HL-60 (cell line): ENCODE results near the gene SLC25A53.

ENCODE experiments used
- DNase-seq, 2 experiments: peaks; one replicate each; pipeline ENCODE4 v3.0.0-alpha.2; 2010 to 2020; ENCODE audit warnings: low read depth in 1 of 2, low spot score in 1 of 2
- H3K27ac ChIP-seq: fragments of 250-450 bp; sonication (Bioruptor Pico); replicated peaks from 2 replicates; pipeline ENCODE4 v1.5.1; 2020; ENCODE audit warnings: mild to moderate bottlenecking, moderate library complexity
- H3K27me3 ChIP-seq: fragments of 250-450 bp; sonication (Bioruptor Pico); 2 replicates; pipeline ENCODE4 v1.5.1; 2021; ENCODE audit warnings: mild to moderate bottlenecking, moderate library complexity; ENCODE audit not compliant: insufficient read depth, poor library complexity, severe bottlenecking
- H3K4me3 ChIP-seq: replicated peaks from 2 replicates; pipeline ENCODE4 v1.5.1; 2011; ENCODE audit warnings: mild to moderate bottlenecking, control low read depth, low read length; ENCODE audit not compliant: insufficient read depth
- GABPA ChIP-seq: IDR thresholded peaks from 2 replicates; pipeline ENCODE4 v1.6.1; 2012; ENCODE audit warnings: low read depth
- POLR2AphosphoS5 ChIP-seq: IDR thresholded peaks from 2 replicates; pipeline ENCODE4 v1.6.1; 2012; ENCODE audit warnings: low read depth
- SPI1 ChIP-seq: IDR thresholded peaks from 2 replicates; pipeline ENCODE4 v1.6.1; 2012; ENCODE audit warnings: low read depth, mild to moderate bottlenecking, borderline replicate concordance
- TF ChIP-seq, protein P1 (sequence below): IDR thresholded peaks from one replicate; pipeline ENCODE4 v1.5.1; 2011; ENCODE audit warnings: low read length, control low read depth, inconsistent platforms; ENCODE audit not compliant: insufficient read depth
- TF ChIP-seq, protein P2 (sequence below): IDR thresholded peaks from 2 replicates; pipeline ENCODE4 v1.6.1; 2012; ENCODE audit warnings: low read depth; ENCODE audit not compliant: insufficient replicate concordance

The SLC25A53 gene

DNA sequence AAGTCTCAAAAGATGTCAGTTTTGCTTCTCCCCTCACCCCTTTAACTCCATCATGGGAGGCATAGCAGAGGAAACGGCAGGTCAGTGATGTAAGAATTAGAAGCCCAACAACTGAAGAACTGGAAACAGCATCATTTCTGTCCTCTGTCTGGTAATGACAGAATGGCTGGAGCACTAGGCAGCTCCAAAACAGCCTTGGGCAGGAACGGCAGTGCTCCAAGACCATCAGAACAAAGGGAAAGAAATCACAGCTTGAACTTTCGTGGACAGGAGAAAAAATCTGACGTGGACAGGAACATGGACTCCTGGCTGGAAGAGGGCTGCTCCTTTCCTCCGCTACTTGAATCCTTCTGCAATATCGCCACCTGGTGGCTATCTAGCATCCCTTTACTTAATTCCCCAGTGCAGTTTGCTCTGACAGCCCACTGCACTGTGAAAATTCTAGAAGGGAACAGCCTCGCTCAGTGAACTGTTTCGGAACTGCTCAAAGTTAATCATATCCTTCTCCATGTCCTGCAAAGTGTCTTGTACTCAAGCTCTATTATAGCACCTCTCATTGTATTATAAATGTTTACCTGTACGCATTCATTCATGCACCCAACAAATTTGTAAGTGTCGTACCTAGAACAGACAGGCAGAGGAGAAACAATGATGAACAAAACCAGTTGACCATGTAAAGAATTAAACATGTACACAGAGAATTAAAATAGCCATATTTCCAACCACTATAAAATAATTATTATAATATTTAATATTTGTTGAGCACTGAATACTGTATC, 20.4 kb downstream of the SLC25A53 start:
- DNase-seq: peak in 1 of 2 experiments; percentile 58
- no peak overlapping the region for H3K4me3 ChIP-seq
- no peak overlapping the region for H3K27ac ChIP-seq

DNA sequence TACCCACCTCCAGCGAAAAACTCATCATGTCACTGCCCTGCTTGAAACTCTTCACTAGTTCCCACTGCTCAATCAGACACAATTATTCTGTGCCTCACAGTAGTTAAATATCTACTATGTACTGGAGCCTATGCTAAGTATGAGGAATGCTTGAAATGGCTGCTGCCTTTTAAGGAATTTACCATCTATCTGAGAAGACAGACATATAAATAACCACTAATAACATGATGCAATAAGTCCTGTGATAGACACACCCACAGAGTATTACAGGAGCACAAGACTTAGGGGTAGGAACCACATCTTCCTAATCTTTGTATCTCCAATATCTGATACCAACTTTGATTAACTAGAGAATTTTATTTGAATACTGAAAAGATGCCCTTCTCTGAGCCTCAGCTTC, 21.1 kb downstream of the SLC25A53 start:
- no peak overlapping the region for H3K4me3 ChIP-seq
- TF ChIP-seq GABPA (no peak), SPI1 (no peak), POLR2AphosphoS5 (no peak)
- TF ChIP-seq, protein P1, sequence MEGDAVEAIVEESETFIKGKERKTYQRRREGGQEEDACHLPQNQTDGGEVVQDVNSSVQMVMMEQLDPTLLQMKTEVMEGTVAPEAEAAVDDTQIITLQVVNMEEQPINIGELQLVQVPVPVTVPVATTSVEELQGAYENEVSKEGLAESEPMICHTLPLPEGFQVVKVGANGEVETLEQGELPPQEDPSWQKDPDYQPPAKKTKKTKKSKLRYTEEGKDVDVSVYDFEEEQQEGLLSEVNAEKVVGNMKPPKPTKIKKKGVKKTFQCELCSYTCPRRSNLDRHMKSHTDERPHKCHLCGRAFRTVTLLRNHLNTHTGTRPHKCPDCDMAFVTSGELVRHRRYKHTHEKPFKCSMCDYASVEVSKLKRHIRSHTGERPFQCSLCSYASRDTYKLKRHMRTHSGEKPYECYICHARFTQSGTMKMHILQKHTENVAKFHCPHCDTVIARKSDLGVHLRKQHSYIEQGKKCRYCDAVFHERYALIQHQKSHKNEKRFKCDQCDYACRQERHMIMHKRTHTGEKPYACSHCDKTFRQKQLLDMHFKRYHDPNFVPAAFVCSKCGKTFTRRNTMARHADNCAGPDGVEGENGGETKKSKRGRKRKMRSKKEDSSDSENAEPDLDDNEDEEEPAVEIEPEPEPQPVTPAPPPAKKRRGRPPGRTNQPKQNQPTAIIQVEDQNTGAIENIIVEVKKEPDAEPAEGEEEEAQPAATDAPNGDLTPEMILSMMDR: no peak
- no peaks in the 10 kb centered on the region for H3K27me3 ChIP-seq
- DNase-seq: no peak
- H3K27ac ChIP-seq: no peak overlapping the region

More for the DNA sequence above, 20.4 kb downstream of the SLC25A53 start:
- no peaks in the 10 kb centered on the region for H3K27me3 ChIP-seq
- TF ChIP-seq POLR2AphosphoS5 (no peak), GABPA (no peak)
- TF ChIP-seq, protein P2, sequence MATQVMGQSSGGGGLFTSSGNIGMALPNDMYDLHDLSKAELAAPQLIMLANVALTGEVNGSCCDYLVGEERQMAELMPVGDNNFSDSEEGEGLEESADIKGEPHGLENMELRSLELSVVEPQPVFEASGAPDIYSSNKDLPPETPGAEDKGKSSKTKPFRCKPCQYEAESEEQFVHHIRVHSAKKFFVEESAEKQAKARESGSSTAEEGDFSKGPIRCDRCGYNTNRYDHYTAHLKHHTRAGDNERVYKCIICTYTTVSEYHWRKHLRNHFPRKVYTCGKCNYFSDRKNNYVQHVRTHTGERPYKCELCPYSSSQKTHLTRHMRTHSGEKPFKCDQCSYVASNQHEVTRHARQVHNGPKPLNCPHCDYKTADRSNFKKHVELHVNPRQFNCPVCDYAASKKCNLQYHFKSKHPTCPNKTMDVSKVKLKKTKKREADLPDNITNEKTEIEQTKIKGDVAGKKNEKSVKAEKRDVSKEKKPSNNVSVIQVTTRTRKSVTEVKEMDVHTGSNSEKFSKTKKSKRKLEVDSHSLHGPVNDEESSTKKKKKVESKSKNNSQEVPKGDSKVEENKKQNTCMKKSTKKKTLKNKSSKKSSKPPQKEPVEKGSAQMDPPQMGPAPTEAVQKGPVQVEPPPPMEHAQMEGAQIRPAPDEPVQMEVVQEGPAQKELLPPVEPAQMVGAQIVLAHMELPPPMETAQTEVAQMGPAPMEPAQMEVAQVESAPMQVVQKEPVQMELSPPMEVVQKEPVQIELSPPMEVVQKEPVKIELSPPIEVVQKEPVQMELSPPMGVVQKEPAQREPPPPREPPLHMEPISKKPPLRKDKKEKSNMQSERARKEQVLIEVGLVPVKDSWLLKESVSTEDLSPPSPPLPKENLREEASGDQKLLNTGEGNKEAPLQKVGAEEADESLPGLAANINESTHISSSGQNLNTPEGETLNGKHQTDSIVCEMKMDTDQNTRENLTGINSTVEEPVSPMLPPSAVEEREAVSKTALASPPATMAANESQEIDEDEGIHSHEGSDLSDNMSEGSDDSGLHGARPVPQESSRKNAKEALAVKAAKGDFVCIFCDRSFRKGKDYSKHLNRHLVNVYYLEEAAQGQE: no peak
- TF ChIP-seq, protein P1: peak; percentile 42

DNA sequence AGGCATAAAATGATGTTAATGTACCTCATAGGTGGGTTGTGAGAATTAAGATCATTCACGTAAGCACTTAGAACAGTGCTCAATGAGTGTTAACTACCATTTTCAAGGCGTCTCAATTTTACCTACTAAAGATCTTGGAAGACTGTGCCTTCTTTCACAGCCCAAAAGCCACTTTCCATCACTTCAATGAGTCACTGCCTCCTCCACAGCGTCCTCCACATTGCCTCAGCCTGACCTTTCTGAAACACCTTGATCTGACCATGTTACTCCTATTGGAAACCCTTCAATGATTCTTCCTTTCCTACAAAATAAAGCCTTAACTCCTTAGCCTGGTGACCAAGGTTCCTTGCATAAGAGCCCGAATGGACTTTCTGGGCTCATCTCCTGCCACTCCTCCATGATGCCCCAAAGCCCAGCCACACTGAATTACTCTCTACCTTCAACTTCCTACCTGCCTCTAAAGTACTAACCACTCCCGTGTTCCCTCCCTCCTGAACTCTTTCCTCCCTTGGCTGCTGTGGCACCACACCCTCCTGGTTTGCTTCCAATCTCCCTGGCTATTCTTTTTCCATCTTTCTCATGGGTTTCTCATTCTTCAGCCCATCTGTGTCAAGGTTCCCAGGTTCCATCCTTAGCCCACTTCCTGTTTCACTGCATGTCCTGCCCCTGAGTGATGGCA, 22.1 kb downstream of the SLC25A53 start:
- H3K27ac ChIP-seq: no peak overlapping the region
- no peak for TF ChIP-seq POLR2AphosphoS5
- TF ChIP-seq, protein P2: no peak
- TF ChIP-seq, protein P1: no peak
- DNase-seq: no peak

DNA sequence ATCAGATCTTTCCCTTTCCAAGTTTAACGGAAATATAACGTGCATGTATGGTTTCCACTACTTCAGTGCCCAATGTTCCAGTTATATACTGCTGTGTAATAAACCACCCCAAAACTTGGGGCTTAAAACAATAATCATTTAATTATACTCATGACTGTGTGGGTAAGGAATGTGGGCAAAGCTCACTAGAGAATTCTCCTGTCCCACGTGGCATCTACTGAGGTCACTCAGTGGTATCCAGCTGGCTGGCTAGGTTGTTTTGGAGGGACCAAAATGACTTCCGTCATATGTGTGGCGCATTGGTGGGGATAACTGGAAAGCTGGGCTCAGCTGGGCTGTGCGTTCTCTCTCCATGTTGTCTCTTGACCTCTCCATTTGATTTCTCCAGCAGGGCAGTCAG, 26.0 kb downstream of the SLC25A53 start:
- no peak for TF ChIP-seq SPI1
- no peak overlapping the region for H3K4me3 ChIP-seq
- H3K27me3 ChIP-seq: no peaks in the 10 kb centered on the region
- H3K27ac ChIP-seq: no peak overlapping the region
- no peak for DNase-seq

More for the DNA sequence above, 22.1 kb downstream of the SLC25A53 start:
- H3K27me3 ChIP-seq: no peaks in the 10 kb centered on the region
- no peak overlapping the region for H3K4me3 ChIP-seq
